H1 (cell line): Measurements from ENCODE around the gene OR2H1. TPM values are rescaled to one million over a fixed set of nuclear protein-coding genes. Genes with fewer than 3 reads are reported as not detected.

Experiments
- CHD7 ChIP-seq: fragments of 300-600 bp; sonication (generic); IDR thresholded peaks from 2 replicates; pipeline ENCODE4 v1.7.1; 2012; ENCODE audit warnings: low read length, moderate library complexity, mild to moderate bottlenecking, inconsistent platforms; ENCODE audit not compliant: insufficient replicate concordance
- JUND ChIP-seq: IDR thresholded peaks from 2 replicates; pipeline ENCODE4 v1.6.1; 2011; ENCODE audit warnings: mild to moderate bottlenecking, improper control_type of control experiment, low read length
- MAX ChIP-seq: IDR thresholded peaks from 2 replicates; pipeline ENCODE4 v1.6.1; 2012; ENCODE audit warnings: inconsistent platforms
- POU5F1 ChIP-seq: IDR thresholded peaks from 2 replicates; pipeline ENCODE4 v1.6.1; 2011; ENCODE audit warnings: low read depth, mild to moderate bottlenecking, low read length, moderate library complexity
- polyA plus RNA-seq, 7 experiments: library from polyadenylated mRNA; depleted of rRNA in 3 of 7; stranded (reverse) in 5 of 7; unstranded in 2 of 7; fragments of >200 nt in 5 of 7; fragments of 200-250 nt in 2 of 7; gene quantifications; 1 replicate in 5 of 7; 2 replicates in 1 of 7; 4 replicates in 1 of 7; pipeline versions ENCODE4 v1.2.1 to v1.2.3, GENCODE V29; 2011 to 2013; ENCODE audit warnings: missing spikeins in 2 of 7, mixed read lengths in 2 of 7
- total RNA-seq: library from RNA; stranded (reverse); fragmentation: NEBNext Ultra II Directional; extraction: Animal tissue kit (Norgen Biotek cat#: 25700); gene quantifications from 2 replicates; pipeline ENCODE4 v1.2.1, GENCODE V29; 2021

The OR2H1 gene
- total and polyA plus RNA-seq, 2 of the 8 experiments (the other 6 are each of a cell fraction or from before 2014, with no cell fraction given), result not detected

GRCh38 chr6:29465801-29466200, 8.8 kb downstream of the OR2H1 start (continued):
- TF ChIP-seq CHD7 (no peak), JUND (no peak), MAX (no peak), POU5F1 (no peak)
